ENCODE measurements around the gene EAF2. TPM values are rescaled to one million over a fixed set of nuclear protein-coding genes. Genes with fewer than 3 reads are reported as not detected.

Gene EAF2
- total RNA-seq, 1 donor from 2014 or later = 4.1 TPM

- peaks cover 11% of the 10 kb centered on the region for H3K4me1 ChIP-seq
- no peak for TF ChIP-seq CTCF (IDR thresholded peaks at IDR 0.05; ENCODE audit: borderline replicate concordance)
- H3K9me3 ChIP-seq (replicated peaks) = peaks cover 20% of the 10 kb centered on the region
- H3K27me3 ChIP-seq (ENCODE audit: low read depth) = no peaks in the 10 kb centered on the region
- H3K36me3 ChIP-seq = peaks cover 62% of the 10 kb centered on the region
- no peak overlapping the region for H3K4me3 ChIP-seq
- no peak overlapping the region for H3K27ac ChIP-seq (replicated peaks)
- DNase-seq = no peak
- intact Hi-C loops (cut with micrococcal nuclease) = no loop called here
These were observed 15.8 kb upstream of the EAF2 start for GRCh38 chr3:121819236-121819635.

GRCh38 chr3:121821421-121822199, 13.4 kb upstream of the EAF2 start:
- no peak overlapping the region for H3K27ac ChIP-seq (replicated peaks)

GRCh38 chr3:121822973-121823372, 12.0 kb upstream of the EAF2 start:
- intact Hi-C loops (cut with micrococcal nuclease) = no loop called here
- Histone ChIP-seq H3K4me3 (no peak overlapping the region), H3K9me3 (replicated peaks) (peaks cover 21% of the 10 kb centered on the region)

More at GRCh38 chr3:121821421-121822199, 13.4 kb upstream of the EAF2 start:
- TF ChIP-seq CTCF (IDR thresholded peaks at IDR 0.05; ENCODE audit: borderline replicate concordance) = no peak
- Histone ChIP-seq H3K36me3 (peaks cover 78% of the 10 kb centered on the region), H3K4me1 (peaks cover 11% of the 10 kb centered on the region), H3K9me3 (replicated peaks) (peaks cover 21% of the 10 kb centered on the region), H3K27me3 (ENCODE audit: low read depth) (no peaks in the 10 kb centered on the region), H3K4me3 (no peak overlapping the region)
- intact Hi-C loops (cut with micrococcal nuclease) = no loop called here
- DNase-seq = no peak

GRCh38 chr3:121834157-121834670, 795 bp upstream of the EAF2 start:
- peak overlapping the region; percentile 79 for H3K27ac ChIP-seq (replicated peaks)
- intact Hi-C loops (cut with micrococcal nuclease) = no loop called here
- H3K4me3 ChIP-seq = peak overlapping the region; percentile 84
- no peak for DNase-seq
- H3K27me3 ChIP-seq (ENCODE audit: low read depth) = no peaks in the 10 kb centered on the region
- peaks cover 28% of the 10 kb centered on the region for H3K4me1 ChIP-seq
- no peaks in the 10 kb centered on the region for H3K9me3 ChIP-seq (replicated peaks)
- TF ChIP-seq CTCF (IDR thresholded peaks at IDR 0.05; ENCODE audit: borderline replicate concordance) = no peak
- peaks cover 9% of the 10 kb centered on the region for H3K36me3 ChIP-seq

More at GRCh38 chr3:121822973-121823372, 12.0 kb upstream of the EAF2 start:
- no peak for DNase-seq
- no peaks in the 10 kb centered on the region for H3K27me3 ChIP-seq (ENCODE audit: low read depth)
- TF ChIP-seq CTCF (IDR thresholded peaks at IDR 0.05; ENCODE audit: borderline replicate concordance) = no peak
- peaks cover 82% of the 10 kb centered on the region for H3K36me3 ChIP-seq
- peaks cover 8% of the 10 kb centered on the region for H3K4me1 ChIP-seq
- H3K27ac ChIP-seq (replicated peaks) = no peak overlapping the region

GRCh38 chr3:121835465-121835801, 424 bp downstream of the EAF2 start:
- no peak for DNase-seq
- intact Hi-C loops (cut with micrococcal nuclease) = no loop called here
- no peaks in the 10 kb centered on the region for H3K27me3 ChIP-seq (ENCODE audit: low read depth)
- no peak for TF ChIP-seq CTCF (IDR thresholded peaks at IDR 0.05; ENCODE audit: borderline replicate concordance)
- H3K4me1 ChIP-seq = peaks cover 28% of the 10 kb centered on the region
- H3K27ac ChIP-seq (replicated peaks) = peak overlapping the region; percentile 79
- H3K36me3 ChIP-seq = peaks cover 9% of the 10 kb centered on the region
- peak overlapping the region; percentile 84 for H3K4me3 ChIP-seq
- no peaks in the 10 kb centered on the region for H3K9me3 ChIP-seq (replicated peaks)
